Measurements from ENCODE around the gene PXDC1. TPM values are rescaled to one million over a fixed set of nuclear protein-coding genes. Genes with fewer than 3 reads are reported as not detected.

Gene PXDC1
- total and polyA plus RNA-seq, 4 donors, result 24.1 to 106 (median 77.6) TPM

DNA sequence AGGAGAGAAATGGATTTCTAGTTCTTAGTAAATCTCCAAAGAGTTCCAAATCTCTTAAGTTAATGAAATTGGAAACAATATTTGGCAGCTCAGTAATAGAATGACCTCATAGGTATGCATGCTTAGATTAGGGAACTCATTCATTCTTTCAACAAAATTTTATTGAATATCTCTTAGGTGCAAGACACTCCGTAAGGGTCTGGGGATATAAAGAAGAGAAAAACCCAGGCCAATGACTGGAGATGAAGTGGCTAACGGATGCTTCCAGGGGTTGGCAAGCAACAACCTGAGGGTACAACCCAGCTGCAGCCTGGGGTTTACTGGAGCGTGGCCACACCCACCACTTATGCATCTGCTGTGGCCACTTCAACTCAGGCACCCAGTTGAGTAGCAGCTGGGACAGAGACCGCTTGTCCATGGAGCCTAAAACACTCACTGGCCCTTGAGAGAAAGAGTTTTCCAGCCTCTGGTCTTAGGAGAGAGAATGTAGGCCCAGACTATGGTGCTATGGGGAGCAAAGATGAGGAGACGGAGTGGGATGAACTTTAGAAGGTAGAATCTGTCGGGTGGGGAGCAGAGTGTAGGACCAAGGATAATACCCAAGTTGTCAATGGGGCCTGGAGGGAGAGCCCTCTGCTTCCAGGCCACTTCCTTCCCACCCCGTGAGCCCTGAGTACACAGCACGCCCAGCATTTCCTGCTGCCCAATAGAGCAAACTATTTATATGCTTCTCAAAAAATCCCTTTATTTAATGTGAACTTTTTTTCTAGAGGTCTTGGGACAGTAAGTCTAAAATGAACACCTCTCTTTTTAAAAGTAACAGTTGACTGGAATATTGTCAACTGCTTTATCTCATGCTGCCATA is 46.8 kb upstream of the PXDC1 start:
- Histone ChIP-seq H3K9me3 (ENCODE audit: control insufficient read depth in 4 of 4, low read length in 3 of 4) (no peaks in the 10 kb centered on the region), H3K27ac (ENCODE audit: low read depth in 1 of 2, low read length in 2 of 2) (peak overlapping the region; percentile 3 to 36), H3K9ac (ENCODE audit: low read depth in 1 of 2, low read length in 2 of 2) (no peak overlapping the region), H3K4me1 (ENCODE audit: control insufficient read depth in 4 of 4, insufficient read depth in 4 of 4, low read length in 3 of 4) (peaks cover 0 to 2% (median 0%) of the 10 kb centered on the region in 4 donors), H3K27me3 (ENCODE audit: control insufficient read depth in 4 of 4, insufficient read depth in 4 of 4, low read length in 3 of 4) (no peaks in the 10 kb centered on the region), H3K36me3 (ENCODE audit: control insufficient read depth in 4 of 4, insufficient read depth in 3 of 4, low read depth in 1 of 4, low read length in 3 of 4) (no peaks in the 10 kb centered on the region), H3K4me3 (ENCODE audit: low read depth in 1 of 3, low read length in 3 of 3) (no peak overlapping the region)
- 86% methylated on average over 8 of the region's 8 CpGs for WGBS
- no peak for TF ChIP-seq EGR1 (IDR thresholded peaks at IDR 0.05; ENCODE audit: low read depth in 2 of 2)
- TF ChIP-seq GABPA (IDR thresholded peaks at IDR 0.05 in 1 of 2, conservative IDR thresholded peaks at IDR 0.05 in 1 of 2), result no peak
- no peak for TF ChIP-seq FOXA2 (IDR thresholded peaks at IDR 0.05)
- no peak for TF ChIP-seq RXRA (IDR thresholded peaks at IDR 0.05)
- TF ChIP-seq NR2F2 (IDR thresholded peaks at IDR 0.05), result peak; percentile 9
- TF ChIP-seq JUND (IDR thresholded peaks at IDR 0.05), result no peak
- no peak for DNase-seq (ENCODE audit: low spot score)

DNA sequence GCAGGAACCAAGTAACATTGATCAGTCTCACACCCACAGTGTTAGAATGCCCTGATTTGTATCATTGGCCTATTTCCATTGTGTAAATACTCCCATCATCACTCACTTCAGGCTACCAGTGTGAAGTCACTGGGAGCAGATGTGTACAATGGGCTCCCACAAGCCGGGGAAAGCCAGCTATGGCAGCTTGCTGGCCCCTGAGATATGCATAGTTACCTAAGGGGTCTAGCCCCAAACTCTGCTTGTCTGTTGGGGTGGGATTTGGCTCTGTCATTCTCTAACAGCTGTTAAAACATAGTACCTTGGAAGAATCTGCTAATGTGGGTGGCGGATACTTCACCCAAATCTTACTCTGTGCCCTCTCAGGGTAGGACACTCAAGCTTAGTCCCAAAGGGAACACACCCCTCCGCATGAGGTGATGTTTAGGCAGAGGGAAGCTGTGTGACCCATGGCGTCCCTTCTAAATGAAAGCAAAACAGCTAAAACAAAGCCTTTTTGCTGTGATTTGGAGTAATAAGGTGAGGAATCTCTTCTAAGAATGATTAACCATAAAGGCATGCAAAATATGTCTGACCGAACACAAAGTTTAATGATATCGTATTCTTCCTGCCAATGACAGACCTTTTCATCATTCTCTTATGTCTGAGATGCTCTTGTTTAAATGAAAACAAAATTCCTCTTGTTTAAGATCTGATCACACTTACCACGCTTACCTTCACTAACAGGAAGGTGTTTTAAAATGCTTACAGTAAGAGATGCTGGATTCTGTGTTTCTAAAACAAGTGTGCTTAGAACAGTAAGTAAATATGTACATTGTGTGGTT is 45.9 kb upstream of the PXDC1 start:
- H3K27me3 ChIP-seq (ENCODE audit: control insufficient read depth in 4 of 4, insufficient read depth in 4 of 4, low read length in 3 of 4), result no peaks in the 10 kb centered on the region
- H3K27ac ChIP-seq (ENCODE audit: low read depth in 1 of 2, low read length in 2 of 2), result peak overlapping the region; percentile 0 to 8
- DNase-seq (ENCODE audit: low spot score), result no peak
- WGBS, result 71% methylated on average over 7 of the region's 7 CpGs
- peak; percentile 18 for TF ChIP-seq YY1 (IDR thresholded peaks at IDR 0.05)
- TF ChIP-seq SP1 (IDR thresholded peaks at IDR 0.05), result no peak
- no peaks in the 10 kb centered on the region for H3K9me3 ChIP-seq (ENCODE audit: control insufficient read depth in 4 of 4, low read length in 3 of 4)
- H3K4me3 ChIP-seq (ENCODE audit: low read depth in 1 of 3, low read length in 3 of 3), result no peak overlapping the region
- peaks cover 0 to 2% (median 0%) of the 10 kb centered on the region in 4 donors for H3K4me1 ChIP-seq (ENCODE audit: control insufficient read depth in 4 of 4, insufficient read depth in 4 of 4, low read length in 3 of 4)
- no peak overlapping the region for H3K9ac ChIP-seq (ENCODE audit: low read depth in 1 of 2, low read length in 2 of 2)
- H3K36me3 ChIP-seq (ENCODE audit: control insufficient read depth in 4 of 4, insufficient read depth in 3 of 4, low read depth in 1 of 4, low read length in 3 of 4), result no peaks in the 10 kb centered on the region

GRCh38 chr6:3796719-3797041 is 45.2 kb upstream of the PXDC1 start:
- no peak for TF ChIP-seq MAX (IDR thresholded peaks at IDR 0.05)
- TF ChIP-seq, protein P1, sequence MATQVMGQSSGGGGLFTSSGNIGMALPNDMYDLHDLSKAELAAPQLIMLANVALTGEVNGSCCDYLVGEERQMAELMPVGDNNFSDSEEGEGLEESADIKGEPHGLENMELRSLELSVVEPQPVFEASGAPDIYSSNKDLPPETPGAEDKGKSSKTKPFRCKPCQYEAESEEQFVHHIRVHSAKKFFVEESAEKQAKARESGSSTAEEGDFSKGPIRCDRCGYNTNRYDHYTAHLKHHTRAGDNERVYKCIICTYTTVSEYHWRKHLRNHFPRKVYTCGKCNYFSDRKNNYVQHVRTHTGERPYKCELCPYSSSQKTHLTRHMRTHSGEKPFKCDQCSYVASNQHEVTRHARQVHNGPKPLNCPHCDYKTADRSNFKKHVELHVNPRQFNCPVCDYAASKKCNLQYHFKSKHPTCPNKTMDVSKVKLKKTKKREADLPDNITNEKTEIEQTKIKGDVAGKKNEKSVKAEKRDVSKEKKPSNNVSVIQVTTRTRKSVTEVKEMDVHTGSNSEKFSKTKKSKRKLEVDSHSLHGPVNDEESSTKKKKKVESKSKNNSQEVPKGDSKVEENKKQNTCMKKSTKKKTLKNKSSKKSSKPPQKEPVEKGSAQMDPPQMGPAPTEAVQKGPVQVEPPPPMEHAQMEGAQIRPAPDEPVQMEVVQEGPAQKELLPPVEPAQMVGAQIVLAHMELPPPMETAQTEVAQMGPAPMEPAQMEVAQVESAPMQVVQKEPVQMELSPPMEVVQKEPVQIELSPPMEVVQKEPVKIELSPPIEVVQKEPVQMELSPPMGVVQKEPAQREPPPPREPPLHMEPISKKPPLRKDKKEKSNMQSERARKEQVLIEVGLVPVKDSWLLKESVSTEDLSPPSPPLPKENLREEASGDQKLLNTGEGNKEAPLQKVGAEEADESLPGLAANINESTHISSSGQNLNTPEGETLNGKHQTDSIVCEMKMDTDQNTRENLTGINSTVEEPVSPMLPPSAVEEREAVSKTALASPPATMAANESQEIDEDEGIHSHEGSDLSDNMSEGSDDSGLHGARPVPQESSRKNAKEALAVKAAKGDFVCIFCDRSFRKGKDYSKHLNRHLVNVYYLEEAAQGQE (IDR thresholded peaks at IDR 0.05), result no peak
- Histone ChIP-seq H3K9ac (ENCODE audit: low read depth in 1 of 2, low read length in 2 of 2) (no peak overlapping the region), H3K4me3 (ENCODE audit: low read depth in 1 of 3, low read length in 3 of 3) (no peak overlapping the region), H3K4me1 (ENCODE audit: control insufficient read depth in 4 of 4, insufficient read depth in 4 of 4, low read length in 3 of 4) (peaks cover 0 to 2% (median 0%) of the 10 kb centered on the region in 4 donors), H3K36me3 (ENCODE audit: control insufficient read depth in 4 of 4, insufficient read depth in 3 of 4, low read depth in 1 of 4, low read length in 3 of 4) (no peaks in the 10 kb centered on the region), H3K27me3 (ENCODE audit: control insufficient read depth in 4 of 4, insufficient read depth in 4 of 4, low read length in 3 of 4) (no peaks in the 10 kb centered on the region), H3K27ac (ENCODE audit: low read depth in 1 of 2, low read length in 2 of 2) (peak overlapping the region in 1 of 2 donors; percentile 25), H3K9me3 (ENCODE audit: control insufficient read depth in 4 of 4, low read length in 3 of 4) (no peaks in the 10 kb centered on the region)
- no peak for DNase-seq (ENCODE audit: low spot score)
- 82% methylated on average over 2 of the region's 2 CpGs for WGBS

Measured in liver (tissue), 9 donors.